ENCODE measurements around the gene UNCX. TPM values are rescaled to one million over a fixed set of nuclear protein-coding genes. Genes with fewer than 3 reads are reported as not detected.

Gene UNCX
- total RNA-seq, 6 experiments from 2014 or later = not detected

DNA sequence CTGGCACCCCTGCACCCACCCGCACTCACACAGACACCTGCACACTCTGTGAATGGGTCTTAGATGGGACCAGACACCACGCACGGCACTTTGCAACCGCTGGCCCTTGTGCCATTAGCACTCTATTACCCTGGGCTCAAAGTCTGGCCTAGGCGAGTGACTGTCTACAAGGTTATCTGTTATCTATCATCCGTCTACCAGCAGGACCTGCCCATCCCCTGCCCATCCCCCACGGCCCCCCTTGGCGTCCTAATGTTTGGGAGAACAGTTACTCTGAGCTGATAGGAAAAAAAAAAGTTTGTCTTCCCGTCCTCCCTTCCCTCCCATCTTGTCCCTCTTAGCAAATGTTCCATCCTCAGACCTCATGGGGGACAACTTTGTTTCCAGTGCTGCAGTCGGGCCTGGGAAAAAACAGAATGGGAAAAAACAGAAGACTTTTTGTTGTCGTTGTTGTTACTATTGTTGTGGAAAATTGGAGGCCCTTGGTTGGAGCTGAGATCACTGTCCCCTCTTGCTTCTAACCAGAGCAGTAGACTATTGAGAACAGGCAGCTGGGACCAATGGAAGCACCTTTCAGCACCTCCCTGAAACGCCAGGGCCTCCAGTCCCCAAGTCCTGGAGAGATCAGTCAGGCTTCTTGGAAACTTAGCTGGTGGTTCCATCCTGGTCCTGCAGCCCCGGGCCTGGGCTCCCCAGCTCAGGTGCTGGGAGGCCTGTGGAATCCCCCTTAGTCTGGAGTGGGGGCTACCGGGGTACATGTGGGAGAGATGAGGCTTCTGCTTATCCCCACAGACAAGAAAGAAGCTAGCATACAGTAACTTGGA, 12.2 kb downstream of the UNCX start:
- Mint-ChIP-seq H3K9me3 (no peaks in the 10 kb centered on the region), H3K27ac (no peak overlapping the region), H3K27me3 (ENCODE audit: insufficient read depth) (peaks cover 51% of the 10 kb centered on the region), H3K4me3 (no peak overlapping the region), H3K4me1 (ENCODE audit: low read depth) (no peaks in the 10 kb centered on the region), H3K36me3 (ENCODE audit: low read depth) (no peaks in the 10 kb centered on the region)
- no peak for DNase-seq
- TF ChIP-seq, protein P1, sequence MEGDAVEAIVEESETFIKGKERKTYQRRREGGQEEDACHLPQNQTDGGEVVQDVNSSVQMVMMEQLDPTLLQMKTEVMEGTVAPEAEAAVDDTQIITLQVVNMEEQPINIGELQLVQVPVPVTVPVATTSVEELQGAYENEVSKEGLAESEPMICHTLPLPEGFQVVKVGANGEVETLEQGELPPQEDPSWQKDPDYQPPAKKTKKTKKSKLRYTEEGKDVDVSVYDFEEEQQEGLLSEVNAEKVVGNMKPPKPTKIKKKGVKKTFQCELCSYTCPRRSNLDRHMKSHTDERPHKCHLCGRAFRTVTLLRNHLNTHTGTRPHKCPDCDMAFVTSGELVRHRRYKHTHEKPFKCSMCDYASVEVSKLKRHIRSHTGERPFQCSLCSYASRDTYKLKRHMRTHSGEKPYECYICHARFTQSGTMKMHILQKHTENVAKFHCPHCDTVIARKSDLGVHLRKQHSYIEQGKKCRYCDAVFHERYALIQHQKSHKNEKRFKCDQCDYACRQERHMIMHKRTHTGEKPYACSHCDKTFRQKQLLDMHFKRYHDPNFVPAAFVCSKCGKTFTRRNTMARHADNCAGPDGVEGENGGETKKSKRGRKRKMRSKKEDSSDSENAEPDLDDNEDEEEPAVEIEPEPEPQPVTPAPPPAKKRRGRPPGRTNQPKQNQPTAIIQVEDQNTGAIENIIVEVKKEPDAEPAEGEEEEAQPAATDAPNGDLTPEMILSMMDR (IDR thresholded peaks at IDR 0.05) = no peak

DNA sequence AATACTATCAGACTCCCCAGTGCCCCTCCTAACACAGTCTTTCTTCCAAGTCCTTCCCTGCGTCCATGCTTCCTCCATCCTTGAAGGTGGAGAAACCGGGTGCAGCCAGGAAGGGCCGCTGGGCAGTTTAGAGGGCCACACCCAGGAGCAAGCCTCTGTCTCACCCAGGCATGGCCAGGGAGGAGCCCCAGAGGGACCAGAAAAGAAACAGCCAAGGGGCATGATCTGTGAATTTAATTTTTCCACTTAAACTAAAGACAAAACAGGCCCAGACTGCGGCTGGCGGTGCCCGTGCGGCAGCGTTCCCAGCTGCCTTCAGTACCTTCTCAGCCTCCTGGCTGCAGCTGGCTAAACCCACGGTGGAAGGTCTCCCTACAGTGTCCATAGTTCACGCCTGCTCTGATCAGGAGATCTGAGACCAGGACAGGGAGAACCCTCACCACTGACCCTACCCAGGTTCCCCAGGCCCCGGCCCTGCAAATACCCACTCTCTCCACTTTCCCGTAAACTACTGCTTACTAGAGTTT, 12.9 kb downstream of the UNCX start:
- no peak overlapping the region for H3K27ac Mint-ChIP-seq
- DNase-seq = no peak
- no peaks in the 10 kb centered on the region for H3K9me3 Mint-ChIP-seq
- no peaks in the 10 kb centered on the region for H3K36me3 Mint-ChIP-seq (ENCODE audit: low read depth)
- no peaks in the 10 kb centered on the region for H3K4me1 Mint-ChIP-seq (ENCODE audit: low read depth)
- no peak overlapping the region for H3K4me3 Mint-ChIP-seq
- peaks cover 51% of the 10 kb centered on the region for H3K27me3 Mint-ChIP-seq (ENCODE audit: insufficient read depth)
- TF ChIP-seq, protein P1 (IDR thresholded peaks at IDR 0.05) = no peak

DNA sequence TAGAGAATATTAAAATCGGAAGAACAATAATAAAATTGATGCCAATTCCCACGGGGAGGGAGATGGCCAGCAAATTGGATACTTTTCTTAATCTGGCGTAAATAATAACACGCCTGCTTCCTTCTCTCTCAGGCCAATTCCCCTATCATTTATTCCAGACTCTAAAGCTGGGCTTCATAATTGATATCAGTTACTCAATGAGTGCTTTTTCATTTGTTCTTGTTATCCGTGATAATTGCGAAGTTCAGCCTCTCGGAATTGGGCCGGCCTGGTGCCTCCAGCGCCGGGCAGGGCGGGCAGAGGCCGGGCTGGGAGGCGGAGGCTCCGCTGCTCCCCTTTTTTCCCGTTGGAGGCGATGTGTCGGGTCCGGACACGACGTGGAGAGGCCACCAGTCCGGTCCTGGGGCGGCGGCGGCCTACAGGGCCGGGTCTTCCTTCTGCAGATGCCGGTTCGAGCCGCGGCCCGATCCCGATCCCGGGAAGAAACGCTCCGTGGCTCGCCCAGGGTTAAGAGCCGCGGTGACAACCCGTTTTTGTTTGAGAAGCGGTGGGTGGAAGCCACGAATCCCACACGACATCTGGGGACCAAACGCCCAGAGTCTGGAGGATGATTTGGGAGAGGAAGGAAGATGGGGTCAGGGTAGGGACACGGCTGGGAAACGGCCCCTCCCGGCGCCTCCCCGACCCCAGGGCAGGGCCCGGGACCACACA, 13.6 kb downstream of the UNCX start:
- TF ChIP-seq, protein P1 (IDR thresholded peaks at IDR 0.05) = no peak
- no peak overlapping the region for H3K4me3 Mint-ChIP-seq
- no peak for DNase-seq
- no peak overlapping the region for H3K27ac Mint-ChIP-seq
- no peaks in the 10 kb centered on the region for H3K9me3 Mint-ChIP-seq
- H3K4me1 Mint-ChIP-seq (ENCODE audit: low read depth) = no peaks in the 10 kb centered on the region
- no peaks in the 10 kb centered on the region for H3K36me3 Mint-ChIP-seq (ENCODE audit: low read depth)
- peaks cover 52% of the 10 kb centered on the region for H3K27me3 Mint-ChIP-seq (ENCODE audit: insufficient read depth)

DNA sequence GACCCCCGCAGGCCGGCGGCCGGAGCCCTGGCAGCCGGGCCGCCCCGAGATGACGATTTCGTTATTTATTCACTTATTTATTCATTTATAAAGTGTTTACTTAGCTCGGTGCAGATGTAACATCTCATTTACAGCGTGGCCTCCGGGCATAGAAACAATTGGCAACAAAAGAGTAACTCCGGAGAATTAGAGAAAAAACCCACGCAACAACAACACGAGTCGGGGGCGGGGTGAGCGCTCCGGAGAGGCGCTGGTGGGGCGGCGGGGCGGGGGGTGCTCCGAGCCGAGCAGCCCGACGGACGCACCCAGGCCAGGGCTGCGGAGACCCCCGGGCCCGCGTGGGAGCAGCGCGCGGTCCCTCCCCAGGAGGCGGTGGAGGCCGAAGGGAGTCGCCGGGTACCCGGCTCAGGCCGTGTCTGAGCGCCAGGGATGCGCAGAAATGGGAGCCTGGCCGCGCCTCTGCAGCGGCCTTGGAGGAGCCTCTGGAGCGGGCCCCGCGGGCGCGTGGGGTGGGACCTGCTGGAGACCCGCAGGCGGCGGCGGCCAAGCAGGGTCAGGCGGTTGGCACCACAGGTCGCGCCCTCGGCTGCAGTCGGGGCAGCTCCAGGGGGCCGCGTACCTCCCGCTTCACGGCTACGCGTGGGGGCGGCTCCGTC, 14.3 kb downstream of the UNCX start:
- H3K4me1 Mint-ChIP-seq (ENCODE audit: low read depth) = no peaks in the 10 kb centered on the region
- no peaks in the 10 kb centered on the region for H3K36me3 Mint-ChIP-seq (ENCODE audit: low read depth)
- H3K27me3 Mint-ChIP-seq (ENCODE audit: insufficient read depth) = peaks cover 55% of the 10 kb centered on the region
- H3K4me3 Mint-ChIP-seq = no peak overlapping the region
- H3K27ac Mint-ChIP-seq = no peak overlapping the region
- TF ChIP-seq, protein P1 (IDR thresholded peaks at IDR 0.05) = no peak
- H3K9me3 Mint-ChIP-seq = no peaks in the 10 kb centered on the region
- DNase-seq = no peak

DNA sequence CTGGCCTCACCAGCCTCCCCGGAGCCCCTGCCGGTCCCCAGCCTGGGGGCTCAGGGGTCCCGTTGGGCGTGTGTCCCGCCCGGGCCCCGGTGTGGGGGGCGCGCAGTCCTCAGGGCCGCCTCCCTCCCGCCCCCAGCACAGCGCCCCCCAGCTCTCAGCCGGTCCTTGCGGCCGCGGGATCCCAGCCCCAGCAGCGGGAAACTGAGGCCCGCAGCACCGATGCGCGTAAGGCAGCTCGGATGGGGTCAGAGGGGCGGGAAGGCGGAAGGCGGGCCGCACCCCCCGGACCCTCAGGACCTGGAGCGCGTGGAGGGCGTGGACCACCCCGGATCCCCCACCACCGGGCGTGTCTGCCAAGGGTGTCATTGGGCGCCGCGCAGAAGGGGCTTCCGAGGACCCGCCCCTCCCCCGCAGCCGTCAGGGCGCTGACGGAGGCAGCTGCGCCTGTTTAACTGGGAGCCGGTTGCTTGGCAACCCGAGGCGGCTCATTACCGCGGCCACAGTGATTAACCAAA, 14.9 kb downstream of the UNCX start:
- H3K27ac Mint-ChIP-seq = no peak overlapping the region
- H3K36me3 Mint-ChIP-seq (ENCODE audit: low read depth) = no peaks in the 10 kb centered on the region
- no peak overlapping the region for H3K4me3 Mint-ChIP-seq
- H3K4me1 Mint-ChIP-seq (ENCODE audit: low read depth) = no peaks in the 10 kb centered on the region
- peaks cover 55% of the 10 kb centered on the region for H3K27me3 Mint-ChIP-seq (ENCODE audit: insufficient read depth)
- H3K9me3 Mint-ChIP-seq = no peaks in the 10 kb centered on the region
- DNase-seq = no peak
- TF ChIP-seq, protein P1 (IDR thresholded peaks at IDR 0.05) = no peak; the same call in 1 of the 2 replicates
